Adrenal gland (tissue), 5 donors: ENCODE measurements around the gene PIEZO2.

ENCODE experiments used
- CTCF ChIP-seq, 6 experiments: fragments of 450-650 bp in 4 of 6; fragments of 200-600 bp in 2 of 6; sonication (generic) in 1 of 6; IDR thresholded peaks; 1 replicate in 5 of 6; 2 replicates in 1 of 6; pipeline versions ENCODE4 v1.5.1 to v1.8.0; 2016 to 2021; ENCODE audit warnings: antibody characterized with exemption in 6 of 6, mild to moderate bottlenecking in 2 of 6, moderate library complexity in 1 of 6
- POLR2A ChIP-seq, 2 donors: fragments of 450-650 bp; IDR thresholded peaks; one replicate each; pipeline ENCODE4 v1.6.1; 2017; ENCODE audit warnings: antibody characterized with exemption in 2 of 2, mild to moderate bottlenecking in 2 of 2, moderate library complexity in 1 of 2
- donor health status: DM: no; HTN: no; CAD: no.

GRCh38 chr18:11113937-11114336, 35.4 kb downstream of the PIEZO2 start:
- TF ChIP-seq CTCF (IDR thresholded peaks at IDR 0.05) (no peak), POLR2A (IDR thresholded peaks at IDR 0.05) (no peak)
